ENCODE measurements around the gene CBX2. TPM values are rescaled to one million over a fixed set of nuclear protein-coding genes. Genes with fewer than 3 reads are reported as not detected.

The CBX2 gene
- total RNA-seq, 1 donor from 2014 or later: 9.9 TPM

DNA sequence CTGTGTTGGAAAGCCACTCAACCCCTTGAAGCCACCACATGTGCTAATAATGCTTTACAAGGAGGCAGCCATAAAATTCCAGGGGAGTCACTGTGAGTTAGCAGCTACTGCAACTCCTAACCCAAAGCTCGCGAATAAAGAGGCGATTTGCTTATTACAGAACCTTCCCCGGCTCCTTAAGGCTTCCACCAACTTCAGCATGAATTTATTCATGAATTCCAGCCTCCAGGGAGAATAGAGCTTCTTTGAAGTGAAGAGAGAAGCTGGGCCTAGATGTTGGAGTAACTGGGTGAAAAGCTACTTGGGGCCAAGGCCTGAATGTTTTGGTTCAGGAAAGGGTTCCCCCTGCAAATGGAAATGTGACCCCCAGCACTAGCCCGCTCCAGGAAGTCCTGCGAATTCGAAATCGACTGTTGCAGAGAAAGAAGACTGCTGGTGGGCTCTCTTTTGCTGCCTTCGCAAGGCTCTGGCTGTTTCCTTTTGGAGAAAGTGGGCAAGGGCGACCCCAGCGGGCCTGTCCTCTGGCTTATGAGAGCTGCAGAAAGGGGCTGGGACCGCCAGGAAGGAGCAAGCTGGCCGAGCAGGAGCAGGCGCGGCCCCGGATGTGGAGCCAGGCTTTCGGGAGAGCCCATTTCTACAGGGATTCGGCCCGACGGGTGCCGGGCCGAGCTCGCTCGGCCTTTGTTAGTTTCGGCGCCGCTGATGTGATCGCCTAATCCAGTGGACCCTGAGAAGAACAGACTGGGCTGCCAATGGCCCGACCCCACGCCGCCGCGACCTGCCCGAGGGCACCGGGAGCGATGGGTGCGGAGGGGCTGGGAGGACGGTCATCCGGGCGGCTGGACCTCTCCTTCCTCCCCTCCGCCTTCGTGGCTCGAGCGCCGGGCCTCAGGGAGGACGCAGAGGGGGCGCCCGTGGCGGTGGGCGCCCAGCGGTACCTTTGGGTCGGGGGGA lies 11.3 kb downstream of the CBX2 start:
- TF ChIP-seq, protein P1, sequence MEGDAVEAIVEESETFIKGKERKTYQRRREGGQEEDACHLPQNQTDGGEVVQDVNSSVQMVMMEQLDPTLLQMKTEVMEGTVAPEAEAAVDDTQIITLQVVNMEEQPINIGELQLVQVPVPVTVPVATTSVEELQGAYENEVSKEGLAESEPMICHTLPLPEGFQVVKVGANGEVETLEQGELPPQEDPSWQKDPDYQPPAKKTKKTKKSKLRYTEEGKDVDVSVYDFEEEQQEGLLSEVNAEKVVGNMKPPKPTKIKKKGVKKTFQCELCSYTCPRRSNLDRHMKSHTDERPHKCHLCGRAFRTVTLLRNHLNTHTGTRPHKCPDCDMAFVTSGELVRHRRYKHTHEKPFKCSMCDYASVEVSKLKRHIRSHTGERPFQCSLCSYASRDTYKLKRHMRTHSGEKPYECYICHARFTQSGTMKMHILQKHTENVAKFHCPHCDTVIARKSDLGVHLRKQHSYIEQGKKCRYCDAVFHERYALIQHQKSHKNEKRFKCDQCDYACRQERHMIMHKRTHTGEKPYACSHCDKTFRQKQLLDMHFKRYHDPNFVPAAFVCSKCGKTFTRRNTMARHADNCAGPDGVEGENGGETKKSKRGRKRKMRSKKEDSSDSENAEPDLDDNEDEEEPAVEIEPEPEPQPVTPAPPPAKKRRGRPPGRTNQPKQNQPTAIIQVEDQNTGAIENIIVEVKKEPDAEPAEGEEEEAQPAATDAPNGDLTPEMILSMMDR (IDR thresholded peaks at IDR 0.05): no peak
- Mint-ChIP-seq H3K27me3 (ENCODE audit: unreplicated experiment) (peaks cover 43% of the 10 kb centered on the region), H3K36me3 (ENCODE audit: unreplicated experiment) (peaks cover 4% of the 10 kb centered on the region), H3K4me3 (ENCODE audit: unreplicated experiment) (no peak overlapping the region), H3K4me1 (ENCODE audit: unreplicated experiment) (peaks cover 18% of the 10 kb centered on the region), H3K9me3 (ENCODE audit: unreplicated experiment) (no peaks in the 10 kb centered on the region), H3K27ac (ENCODE audit: unreplicated experiment) (no peak overlapping the region)
- DNase-seq (ENCODE audit: extremely low spot score, unreplicated experiment): no peak

DNA sequence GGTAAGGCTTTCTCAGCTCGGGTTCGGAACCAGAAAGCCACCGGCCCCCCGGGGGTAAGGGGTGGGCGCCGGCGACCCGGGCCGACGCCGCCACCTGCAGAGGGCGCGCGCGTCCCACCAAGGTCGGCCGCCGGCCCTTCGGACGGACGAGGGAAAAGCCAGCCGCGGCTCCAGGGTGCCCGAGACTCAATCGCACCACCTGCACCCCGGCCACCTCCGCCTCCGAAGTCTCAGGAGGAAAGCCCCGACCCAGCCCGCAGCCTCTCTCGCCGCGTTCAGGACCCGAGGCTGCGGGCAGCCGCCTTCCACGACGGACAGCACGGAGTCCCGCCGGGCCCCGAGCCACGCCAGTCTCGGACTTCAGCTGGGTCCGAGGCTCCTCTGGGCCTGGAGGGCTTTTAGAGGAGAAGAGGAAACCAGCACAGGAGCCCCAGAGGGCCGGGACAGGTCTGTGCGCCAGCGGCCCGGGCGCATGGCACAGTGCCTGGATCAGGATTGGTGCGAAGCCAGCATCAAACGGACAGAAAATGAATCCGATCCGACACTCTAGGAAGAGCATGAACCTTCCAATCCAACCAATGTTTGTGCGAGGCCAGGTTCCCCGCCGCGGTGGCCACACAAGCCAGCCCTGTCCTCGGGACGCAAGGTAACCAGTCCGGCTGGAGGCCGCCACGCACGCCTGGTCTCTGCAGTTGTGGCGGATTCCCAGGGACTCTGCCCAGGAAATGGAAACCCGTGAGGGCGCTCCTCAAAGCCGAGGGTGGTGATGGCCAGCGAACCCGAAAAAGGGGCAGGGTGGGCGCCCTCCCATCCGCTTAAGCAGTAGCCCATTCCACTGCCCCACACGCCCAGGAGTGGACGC lies 12.2 kb downstream of the CBX2 start:
- Mint-ChIP-seq H3K4me1 (ENCODE audit: unreplicated experiment) (peaks cover 18% of the 10 kb centered on the region), H3K4me3 (ENCODE audit: unreplicated experiment) (no peak overlapping the region), H3K27me3 (ENCODE audit: unreplicated experiment) (peaks cover 43% of the 10 kb centered on the region), H3K9me3 (ENCODE audit: unreplicated experiment) (no peaks in the 10 kb centered on the region), H3K27ac (ENCODE audit: unreplicated experiment) (no peak overlapping the region), H3K36me3 (ENCODE audit: unreplicated experiment) (peaks cover 3% of the 10 kb centered on the region)
- TF ChIP-seq, protein P1 (IDR thresholded peaks at IDR 0.05): peak; percentile 83
- DNase-seq (ENCODE audit: extremely low spot score, unreplicated experiment): no peak

DNA sequence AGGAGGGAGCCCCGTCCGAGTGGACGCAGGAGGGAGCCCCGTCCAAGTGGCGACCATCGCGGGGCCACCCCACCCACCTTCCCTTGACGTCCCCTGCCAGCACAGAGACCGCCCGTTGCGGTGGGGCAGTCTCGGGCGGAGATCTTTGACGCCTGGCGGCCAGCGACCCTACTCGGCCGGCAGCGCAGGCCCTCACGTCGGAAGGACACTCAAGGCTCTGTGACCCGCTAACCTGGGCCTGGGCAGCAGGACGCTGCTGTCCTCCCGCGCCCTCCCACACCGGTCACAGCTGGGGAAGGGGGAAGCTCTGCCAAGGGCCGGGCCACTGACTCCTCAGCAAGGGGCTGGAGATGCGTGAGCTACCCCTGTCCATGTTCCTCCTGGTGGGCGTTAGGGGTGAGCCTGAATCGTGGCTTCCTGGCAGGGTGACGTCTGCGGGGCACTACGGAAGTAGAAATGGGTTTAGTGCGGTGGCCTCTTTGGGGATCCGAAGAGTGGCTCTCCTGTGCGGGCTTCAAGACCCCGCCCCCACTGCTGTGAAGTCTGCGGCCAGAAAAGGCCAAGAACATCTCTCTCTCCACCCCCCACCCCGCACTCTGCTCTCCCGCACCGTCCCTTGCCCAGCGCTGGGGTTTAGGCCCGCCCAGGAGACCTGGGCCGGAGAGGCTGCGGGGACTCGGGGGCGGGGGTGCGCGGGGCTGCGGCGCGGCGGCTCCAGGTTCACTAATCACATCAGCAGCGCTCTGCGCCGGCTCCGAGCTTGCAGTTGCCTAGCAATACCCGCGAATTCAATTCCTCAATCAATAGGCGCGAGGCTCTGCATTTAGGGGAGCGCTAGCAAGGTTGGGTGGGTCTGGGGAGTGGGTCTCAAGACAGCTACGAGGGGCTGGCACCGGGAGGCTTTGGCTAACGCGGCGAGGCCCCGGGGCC lies 13.1 kb downstream of the CBX2 start:
- Mint-ChIP-seq H3K4me1 (ENCODE audit: unreplicated experiment) (peaks cover 23% of the 10 kb centered on the region), H3K9me3 (ENCODE audit: unreplicated experiment) (no peaks in the 10 kb centered on the region), H3K27me3 (ENCODE audit: unreplicated experiment) (peaks cover 43% of the 10 kb centered on the region), H3K27ac (ENCODE audit: unreplicated experiment) (no peak overlapping the region), H3K4me3 (ENCODE audit: unreplicated experiment) (no peak overlapping the region), H3K36me3 (ENCODE audit: unreplicated experiment) (no peaks in the 10 kb centered on the region)
- TF ChIP-seq, protein P1 (IDR thresholded peaks at IDR 0.05): no peak
- DNase-seq (ENCODE audit: extremely low spot score, unreplicated experiment): no peak

DNA sequence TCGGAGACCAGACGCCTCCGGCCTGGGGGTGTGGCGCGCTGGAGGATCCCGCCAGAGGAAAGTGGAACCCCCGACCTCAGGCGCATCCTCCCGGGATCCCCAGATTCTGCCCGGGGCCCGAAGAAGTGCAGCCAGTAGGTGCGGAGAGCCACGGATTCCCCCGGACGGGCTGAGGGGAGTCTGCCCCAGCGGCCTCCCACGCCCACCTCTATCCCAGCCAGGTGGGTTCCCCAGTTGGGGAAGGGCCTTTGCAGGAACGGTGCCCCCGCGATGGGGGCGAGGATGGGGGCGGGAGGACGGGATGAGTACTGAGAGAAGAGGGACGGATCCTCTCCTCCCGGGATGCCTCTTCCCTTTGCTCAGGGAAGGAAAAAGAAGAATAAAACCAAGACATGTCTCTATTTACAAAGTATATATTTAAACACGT lies 13.8 kb downstream of the CBX2 start:
- TF ChIP-seq, protein P1 (IDR thresholded peaks at IDR 0.05): no peak
- Mint-ChIP-seq H3K36me3 (ENCODE audit: unreplicated experiment) (no peaks in the 10 kb centered on the region), H3K4me1 (ENCODE audit: unreplicated experiment) (peaks cover 28% of the 10 kb centered on the region), H3K27ac (ENCODE audit: unreplicated experiment) (no peak overlapping the region), H3K9me3 (ENCODE audit: unreplicated experiment) (no peaks in the 10 kb centered on the region), H3K27me3 (ENCODE audit: unreplicated experiment) (peaks cover 37% of the 10 kb centered on the region), H3K4me3 (ENCODE audit: unreplicated experiment) (peak overlapping the region; percentile 44)
- no peak for DNase-seq (ENCODE audit: extremely low spot score, unreplicated experiment)
